Stimulated activated CD4-positive, alpha-beta T cell treated with anti-CD3 and anti-CD28 coated beads, Interleukin-15, amount 100 ng/mL, for 1 hour (primary cell): ENCODE measurements around the gene GRAMD4.

Experiments used
- DNase-seq, 2 donors: peaks; one replicate each; pipeline ENCODE4 v3.0.0-alpha.2; 2020; ENCODE audit warnings: low read depth in 1 of 2, low spot score in 1 of 2

The GRAMD4 gene

DNA sequence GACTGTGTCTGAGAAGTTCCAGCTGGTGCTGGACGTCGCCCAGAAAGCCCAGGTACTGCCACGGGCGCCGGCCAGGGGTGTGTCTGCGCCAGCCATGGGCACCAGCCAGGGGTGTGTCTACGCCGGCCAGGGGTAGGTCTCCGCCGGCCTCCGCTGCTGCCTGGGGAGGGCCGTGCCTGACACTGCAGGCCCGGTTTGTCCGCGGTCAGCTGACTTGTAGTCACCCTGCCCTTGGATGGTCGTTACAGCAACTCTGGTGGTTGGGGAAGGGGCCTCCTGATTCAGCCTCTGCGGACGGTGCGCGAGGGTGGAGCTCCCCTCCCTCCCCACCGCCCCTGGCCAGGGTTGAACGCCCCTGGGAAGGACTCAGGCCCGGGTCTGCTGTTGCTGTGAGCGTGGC lies 47.9 kb downstream of the GRAMD4 start:
- no peak for DNase-seq

DNA sequence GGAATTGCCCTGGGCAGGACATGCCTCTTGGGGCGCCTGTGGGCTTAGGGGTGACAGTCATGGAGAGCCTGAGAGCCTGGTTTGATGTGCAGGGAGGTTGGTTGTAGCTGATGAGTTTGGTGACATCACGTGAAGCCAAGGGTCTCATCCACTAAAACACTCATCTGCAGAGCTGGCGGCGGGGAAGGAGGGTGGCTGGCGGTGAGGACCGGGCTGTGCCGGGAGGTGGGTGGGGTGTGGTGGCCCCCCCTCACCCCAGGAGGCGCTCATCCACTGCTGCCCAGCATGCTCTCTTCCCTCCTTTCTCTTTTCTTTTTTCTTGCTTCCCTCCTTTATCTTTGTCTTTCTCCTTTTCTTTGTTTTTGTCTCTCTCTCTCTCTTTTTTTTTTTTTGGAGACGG lies 49.0 kb downstream of the GRAMD4 start:
- DNase-seq, result no peak

GRCh38 chr22:46671824-46672432 lies 51.7 kb downstream of the GRAMD4 start:
- no peak for DNase-seq

- DNase-seq, result no peak
Measured at GRCh38 chr22:46672731-46673130, 52.5 kb downstream of the GRAMD4 start.

GRCh38 chr22:46673205-46673604 lies 53.0 kb downstream of the GRAMD4 start:
- DNase-seq, result no peak

GRCh38 chr22:46673662-46674236 lies 53.6 kb downstream of the GRAMD4 start:
- DNase-seq, result peak in 1 of 2 donors; percentile 18

GRCh38 chr22:46674367-46674781 lies 54.2 kb downstream of the GRAMD4 start:
- DNase-seq, result peak; percentile 76 to 84

GRCh38 chr22:46674906-46675305 lies 54.7 kb downstream of the GRAMD4 start:
- no peak for DNase-seq

- DNase-seq, result no peak
Measured at GRCh38 chr22:46675479-46675878, 55.3 kb downstream of the GRAMD4 start.

DNA sequence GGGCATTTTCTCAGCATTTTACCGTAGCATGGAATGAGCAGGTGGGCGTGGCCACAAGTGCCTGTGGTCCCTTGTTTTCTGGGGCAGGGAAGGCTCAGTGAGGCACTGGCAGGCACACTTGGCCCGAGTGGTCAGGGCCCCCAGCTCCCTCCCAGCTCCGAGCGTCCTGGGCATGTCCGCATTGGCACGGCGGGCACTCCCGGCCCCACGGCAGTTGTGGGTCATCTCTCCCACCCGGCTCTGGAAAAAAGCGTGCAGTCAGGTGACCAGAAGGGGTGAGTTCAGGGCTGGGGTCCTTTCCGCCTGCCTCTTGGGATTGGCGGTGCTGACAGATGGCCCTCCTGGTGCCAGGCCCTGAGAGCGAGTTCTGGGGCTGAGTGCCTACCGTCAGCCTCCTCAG lies 55.8 kb downstream of the GRAMD4 start:
- DNase-seq, result no peak

GRCh38 chr22:46676479-46676878 lies 56.3 kb downstream of the GRAMD4 start:
- DNase-seq, result no peak

GRCh38 chr22:46676881-46677280 lies 56.7 kb downstream of the GRAMD4 start:
- DNase-seq, result no peak

- no peak for DNase-seq
Measured at GRCh38 chr22:46677323-46678002, 57.3 kb downstream of the GRAMD4 start.

- no peak for DNase-seq
Measured at GRCh38 chr22:46678003-46678657, 57.9 kb downstream of the GRAMD4 start.

DNA sequence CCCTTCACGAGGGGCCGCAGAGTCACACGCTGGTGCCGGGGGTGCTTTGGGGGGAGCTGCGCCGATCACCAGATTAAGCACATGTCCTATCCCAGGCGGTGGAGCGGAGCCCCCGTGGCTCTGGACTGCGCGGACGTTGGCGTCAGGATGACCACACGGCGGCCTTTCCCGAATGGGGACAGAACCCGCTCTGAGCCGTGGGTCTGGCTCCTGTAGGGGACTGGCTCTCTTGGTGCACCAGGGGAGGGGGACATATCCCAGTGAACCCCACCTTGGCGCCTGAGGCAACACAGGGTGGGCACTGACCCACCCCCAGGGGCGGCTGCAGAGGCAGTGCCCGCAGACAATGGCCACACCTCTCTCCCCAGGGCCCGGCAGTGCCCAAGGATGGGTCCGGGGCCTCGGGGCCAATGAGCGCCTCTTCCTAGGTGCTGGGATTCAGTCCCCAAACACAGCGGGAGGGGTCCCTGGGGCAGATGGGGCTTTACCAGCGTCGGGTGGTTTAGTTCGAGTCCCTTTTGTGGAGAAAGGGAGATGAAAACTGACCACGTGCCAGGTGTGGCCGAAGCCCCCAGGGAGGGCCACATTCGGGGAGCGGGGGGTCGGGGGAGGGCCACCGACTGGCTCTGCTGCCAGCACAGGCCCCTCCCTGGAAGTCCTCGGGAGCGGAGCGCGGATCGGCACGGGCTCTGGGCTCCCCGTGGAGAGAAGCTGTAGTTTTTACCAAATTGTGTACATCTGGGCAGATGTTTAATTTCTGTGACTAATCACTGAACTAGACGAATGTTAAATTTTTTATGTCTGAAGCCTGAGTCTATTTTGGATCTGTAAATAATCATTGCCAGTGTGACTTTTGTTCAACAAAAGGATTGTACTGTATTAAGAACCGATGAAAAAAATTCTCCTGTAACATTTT lies 58.9 kb downstream of the GRAMD4 start:
- DNase-seq, result no peak

- no peak for DNase-seq
Measured at GRCh38 chr22:46679706-46680269, 59.6 kb downstream of the GRAMD4 start.

GRCh38 chr22:46681010-46681409 lies 60.8 kb downstream of the GRAMD4 start:
- no peak for DNase-seq

- no peak for DNase-seq
Measured at GRCh38 chr22:46682011-46682731, 62.0 kb downstream of the GRAMD4 start.

DNA sequence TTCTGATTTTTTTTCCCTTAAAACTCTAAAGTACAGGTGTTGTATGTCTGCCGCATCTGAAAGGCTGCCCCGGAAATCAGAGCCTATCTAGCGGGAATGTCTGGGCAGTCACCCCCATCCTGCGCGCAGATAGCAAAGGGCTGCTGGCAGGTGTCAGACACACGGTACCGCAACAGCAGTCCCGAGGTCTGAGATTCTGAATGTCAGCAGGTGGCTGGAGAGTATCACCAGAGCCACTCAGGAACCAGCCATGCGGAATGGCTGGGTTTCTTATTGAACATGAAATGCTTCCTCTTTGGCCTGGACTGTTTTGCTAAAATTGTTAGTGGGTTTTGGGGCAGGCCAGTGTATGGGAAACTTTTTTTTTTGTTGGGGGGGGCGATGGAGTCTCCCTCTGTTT lies 64.5 kb downstream of the GRAMD4 start:
- DNase-seq, result no peak
